Keratinocyte (primary cell): ENCODE measurements around the gene C2orf72.

Source experiments
- CTCF ChIP-seq, 3 experiments: IDR thresholded peaks in 1 of 3; conservative IDR thresholded peaks in 1 of 3; optimal IDR thresholded peaks in 1 of 3; 2 replicates in 2 of 3; 3 replicates in 1 of 3; pipeline versions ENCODE3 to v1.5.1; 2011; ENCODE audit warnings: low read length in 3 of 3, mild to moderate bottlenecking in 3 of 3, moderate library complexity in 2 of 3, control low read depth in 1 of 3, inconsistent platforms in 1 of 3; ENCODE audit not compliant: insufficient read depth in 2 of 3; ENCODE audit errors: extremely low read depth in 1 of 3
- EZH2 ChIP-seq: IDR thresholded peaks from one replicate; pipeline ENCODE4 v1.6.1; 2012; ENCODE audit warnings: inconsistent platforms, mild to moderate bottlenecking, low read length, moderate library complexity

- TF ChIP-seq CTCF (optimal IDR thresholded peaks at IDR 0.05 in 1 of 3, IDR thresholded peaks at IDR 0.05 in 1 of 3, conservative IDR thresholded peaks at IDR 0.05 in 1 of 3; ENCODE audit: extremely low read depth in 1 of 3, insufficient read depth in 2 of 3, low read length in 3 of 3) (no peak), EZH2 (no peak)
Observed at GRCh38 chr2:231015478-231015877, 21.8 kb upstream of the C2orf72 start.
